Measurements from ENCODE around the gene GRHL3. TPM values are rescaled to one million over a fixed set of nuclear protein-coding genes. Genes with fewer than 3 reads are reported as not detected.

GRHL3 gene
- total RNA-seq, 2 donors from 2014 or later, result 0.26 TPM; not detected in 1

GRCh38 chr1:24311234-24311633, 7.9 kb upstream of the GRHL3 start:
- intact Hi-C loops (cut with DNase I), result no loop called here
- DNase-seq (no peak), ATAC-seq (no peak)

GRCh38 chr1:24311741-24312140, 7.4 kb upstream of the GRHL3 start:
- intact Hi-C loops (cut with DNase I), result no loop called here
- no peak for DNase-seq
- ATAC-seq, result no peak

- intact Hi-C loops (cut with DNase I), result no loop called here
- ATAC-seq, result no peak
- DNase-seq, result no peak
Observed at GRCh38 chr1:24315391-24315790, 3.8 kb upstream of the GRHL3 start.

- no peak for DNase-seq
- ATAC-seq, result no peak
- intact Hi-C loops (cut with DNase I), result no loop called here
Observed at GRCh38 chr1:24316645-24317044, 2.5 kb upstream of the GRHL3 start.

- ATAC-seq (no peak), DNase-seq (no peak)
- intact Hi-C loops (cut with DNase I), result no loop called here
Observed at GRCh38 chr1:24317081-24317480, 2.1 kb upstream of the GRHL3 start.

- ATAC-seq, result peak in 1 of 2 donors; percentile 13
- no peak for DNase-seq
- intact Hi-C loops (cut with DNase I), result no loop called here
Observed at GRCh38 chr1:24317956-24318614, 1.1 kb upstream of the GRHL3 start.

- DNase-seq (no peak), ATAC-seq (no peak)
- intact Hi-C loops (cut with DNase I), result no loop called here
Observed at GRCh38 chr1:24318615-24319311, 394 bp upstream of the GRHL3 start.

GRCh38 chr1:24319962-24320361, 805 bp downstream of the GRHL3 start:
- intact Hi-C loops (cut with DNase I), result no loop called here
- DNase-seq (no peak), ATAC-seq (no peak)

GRCh38 chr1:24321126-24321525, 2.0 kb downstream of the GRHL3 start:
- ATAC-seq (no peak), DNase-seq (no peak)
- intact Hi-C loops (cut with DNase I), result no loop called here

- intact Hi-C loops (cut with DNase I), result no loop called here
- DNase-seq (peak; percentile 47), ATAC-seq (peak; percentile 72 to 82)
Observed at GRCh38 chr1:24321697-24322469, 2.7 kb downstream of the GRHL3 start.

- ATAC-seq (peak; percentile 56), DNase-seq (peak; percentile 37)
- intact Hi-C loops (cut with DNase I), result no loop called here
Observed at GRCh38 chr1:24322470-24323177, 3.5 kb downstream of the GRHL3 start.

GRCh38 chr1:24323281-24323680, 4.1 kb downstream of the GRHL3 start:
- intact Hi-C loops (cut with DNase I), result no loop called here
- DNase-seq, result no peak
- ATAC-seq, result no peak

GRCh38 chr1:24324903-24325302, 5.7 kb downstream of the GRHL3 start:
- DNase-seq, result no peak
- intact Hi-C loops (cut with DNase I), result no loop called here
- ATAC-seq, result no peak

- ATAC-seq (no peak), DNase-seq (no peak)
- intact Hi-C loops (cut with DNase I), result no loop called here
Observed at GRCh38 chr1:24325587-24326449, 6.7 kb downstream of the GRHL3 start.

GRCh38 chr1:24327486-24327885, 8.3 kb downstream of the GRHL3 start:
- ATAC-seq, result no peak
- intact Hi-C loops (cut with DNase I), result no loop called here
- DNase-seq, result no peak

GRCh38 chr1:24327891-24328290, 8.7 kb downstream of the GRHL3 start:
- intact Hi-C loops (cut with DNase I), result no loop called here
- DNase-seq (no peak), ATAC-seq (no peak)

GRCh38 chr1:24329331-24329730, 10.2 kb downstream of the GRHL3 start:
- no peak for ATAC-seq
- intact Hi-C loops (cut with DNase I), result no loop called here
- DNase-seq, result no peak

GRCh38 chr1:24329797-24330543, 10.8 kb downstream of the GRHL3 start:
- ATAC-seq, result no peak
- intact Hi-C loops (cut with DNase I), result no loop called here
- DNase-seq, result no peak
